K562 (cell line): ENCODE measurements around the gene ITIH3. TPM values are rescaled to one million over a fixed set of nuclear protein-coding genes. Genes with fewer than 3 reads are reported as not detected.

Experiments
- NFIC ChIP-seq: fragments of 450-650 bp; IDR thresholded peaks from 2 replicates; pipeline ENCODE4 v1.6.1; 2017; ENCODE audit warnings: mild to moderate bottlenecking, inconsistent platforms
- RB1 ChIP-seq: fragments of 450-650 bp; IDR thresholded peaks from 2 replicates; pipeline ENCODE4 v1.6.1; 2017; ENCODE audit warnings: low read depth, mild to moderate bottlenecking
- SMARCA5 ChIP-seq: fragments of 450-650 bp; IDR thresholded peaks from 2 replicates; pipeline ENCODE4 v1.6.1; 2016
- ZNF592 ChIP-seq: fragments of 450-650 bp; IDR thresholded peaks from 2 replicates; pipeline ENCODE4 v1.6.1; 2017; ENCODE audit warnings: antibody characterized with exemption, mild to moderate bottlenecking
- ZZZ3 ChIP-seq: fragments of 450-650 bp; IDR thresholded peaks from 2 replicates; pipeline ENCODE4 v1.6.1; 2016; ENCODE audit warnings: antibody characterized with exemption, mild to moderate bottlenecking, moderate library complexity
- polyA plus RNA-seq, 8 experiments: library from polyadenylated mRNA; depleted of rRNA in 4 of 8; stranded (reverse) in 5 of 8; unstranded in 3 of 8; fragments of >200 nt; fragmentation: Nextera tagmentation in 2 of 8; fragmentation: Illumina TruSeq in 1 of 8; extraction: Ambion mirVana in 2 of 8; extraction: Trizol in 1 of 8; gene quantifications; 2 replicates each; pipeline versions ENCODE4 v1.2.1 to v1.2.3, GENCODE V29; 2011 to 2014; ENCODE audit warnings: inconsistent platforms in 1 of 8, missing spikeins in 1 of 8
- total RNA-seq, 7 experiments: library from RNA; depleted of rRNA in 6 of 7; stranded (reverse); fragments of >200 nt in 6 of 7; fragmentation: Illumina TruSeq in 2 of 7; extraction: Trizol in 2 of 7; gene quantifications; 2 replicates each; pipeline versions ENCODE4 v1.2.1 to v1.2.3, GENCODE V29; 2011 to 2021; ENCODE audit warnings: low replicate concordance in 1 of 7
- TF ChIP-seq, protein P1 (sequence below): sonication (generic); formaldehyde crosslinking; IDR thresholded peaks from 2 replicates; pipeline ENCODE4 v1.8.0; 2022; ENCODE audit warnings: mild to moderate bottlenecking, missing genetic modification reagents
- TF ChIP-seq, protein P2 (sequence below): sonication (generic); formaldehyde crosslinking; IDR thresholded peaks from 2 replicates; pipeline ENCODE4 v1.4.0; 2020; ENCODE audit warnings: mild to moderate bottlenecking, missing genetic modification reagents

The ITIH3 gene
- total and polyA plus RNA-seq, 9 of the 15 experiments (the other 6 are each of a cell fraction or from before 2014, with no cell fraction given), result 0.07 to 0.35 TPM; not detected in 7

- TF ChIP-seq, protein P1, sequence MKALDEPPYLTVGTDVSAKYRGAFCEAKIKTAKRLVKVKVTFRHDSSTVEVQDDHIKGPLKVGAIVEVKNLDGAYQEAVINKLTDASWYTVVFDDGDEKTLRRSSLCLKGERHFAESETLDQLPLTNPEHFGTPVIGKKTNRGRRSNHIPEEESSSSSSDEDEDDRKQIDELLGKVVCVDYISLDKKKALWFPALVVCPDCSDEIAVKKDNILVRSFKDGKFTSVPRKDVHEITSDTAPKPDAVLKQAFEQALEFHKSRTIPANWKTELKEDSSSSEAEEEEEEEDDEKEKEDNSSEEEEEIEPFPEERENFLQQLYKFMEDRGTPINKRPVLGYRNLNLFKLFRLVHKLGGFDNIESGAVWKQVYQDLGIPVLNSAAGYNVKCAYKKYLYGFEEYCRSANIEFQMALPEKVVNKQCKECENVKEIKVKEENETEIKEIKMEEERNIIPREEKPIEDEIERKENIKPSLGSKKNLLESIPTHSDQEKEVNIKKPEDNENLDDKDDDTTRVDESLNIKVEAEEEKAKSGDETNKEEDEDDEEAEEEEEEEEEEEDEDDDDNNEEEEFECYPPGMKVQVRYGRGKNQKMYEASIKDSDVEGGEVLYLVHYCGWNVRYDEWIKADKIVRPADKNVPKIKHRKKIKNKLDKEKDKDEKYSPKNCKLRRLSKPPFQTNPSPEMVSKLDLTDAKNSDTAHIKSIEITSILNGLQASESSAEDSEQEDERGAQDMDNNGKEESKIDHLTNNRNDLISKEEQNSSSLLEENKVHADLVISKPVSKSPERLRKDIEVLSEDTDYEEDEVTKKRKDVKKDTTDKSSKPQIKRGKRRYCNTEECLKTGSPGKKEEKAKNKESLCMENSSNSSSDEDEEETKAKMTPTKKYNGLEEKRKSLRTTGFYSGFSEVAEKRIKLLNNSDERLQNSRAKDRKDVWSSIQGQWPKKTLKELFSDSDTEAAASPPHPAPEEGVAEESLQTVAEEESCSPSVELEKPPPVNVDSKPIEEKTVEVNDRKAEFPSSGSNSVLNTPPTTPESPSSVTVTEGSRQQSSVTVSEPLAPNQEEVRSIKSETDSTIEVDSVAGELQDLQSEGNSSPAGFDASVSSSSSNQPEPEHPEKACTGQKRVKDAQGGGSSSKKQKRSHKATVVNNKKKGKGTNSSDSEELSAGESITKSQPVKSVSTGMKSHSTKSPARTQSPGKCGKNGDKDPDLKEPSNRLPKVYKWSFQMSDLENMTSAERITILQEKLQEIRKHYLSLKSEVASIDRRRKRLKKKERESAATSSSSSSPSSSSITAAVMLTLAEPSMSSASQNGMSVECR (CRISPR knock-in tag), result no peak
- TF ChIP-seq ZZZ3, result no peak
- no peak for TF ChIP-seq NFIC
- TF ChIP-seq, protein P2, sequence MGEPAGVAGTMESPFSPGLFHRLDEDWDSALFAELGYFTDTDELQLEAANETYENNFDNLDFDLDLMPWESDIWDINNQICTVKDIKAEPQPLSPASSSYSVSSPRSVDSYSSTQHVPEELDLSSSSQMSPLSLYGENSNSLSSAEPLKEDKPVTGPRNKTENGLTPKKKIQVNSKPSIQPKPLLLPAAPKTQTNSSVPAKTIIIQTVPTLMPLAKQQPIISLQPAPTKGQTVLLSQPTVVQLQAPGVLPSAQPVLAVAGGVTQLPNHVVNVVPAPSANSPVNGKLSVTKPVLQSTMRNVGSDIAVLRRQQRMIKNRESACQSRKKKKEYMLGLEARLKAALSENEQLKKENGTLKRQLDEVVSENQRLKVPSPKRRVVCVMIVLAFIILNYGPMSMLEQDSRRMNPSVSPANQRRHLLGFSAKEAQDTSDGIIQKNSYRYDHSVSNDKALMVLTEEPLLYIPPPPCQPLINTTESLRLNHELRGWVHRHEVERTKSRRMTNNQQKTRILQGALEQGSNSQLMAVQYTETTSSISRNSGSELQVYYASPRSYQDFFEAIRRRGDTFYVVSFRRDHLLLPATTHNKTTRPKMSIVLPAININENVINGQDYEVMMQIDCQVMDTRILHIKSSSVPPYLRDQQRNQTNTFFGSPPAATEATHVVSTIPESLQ (CRISPR knock-in tag), result no peak
- TF ChIP-seq RB1, result no peak
- TF ChIP-seq ZNF592, result no peak
- no peak for TF ChIP-seq SMARCA5
Measured at GRCh38 chr3:52849656-52850055, 55.1 kb downstream of the ITIH3 start (continued).
